ENCODE results near the gene ANTKMT.

The ANTKMT gene, protein sequence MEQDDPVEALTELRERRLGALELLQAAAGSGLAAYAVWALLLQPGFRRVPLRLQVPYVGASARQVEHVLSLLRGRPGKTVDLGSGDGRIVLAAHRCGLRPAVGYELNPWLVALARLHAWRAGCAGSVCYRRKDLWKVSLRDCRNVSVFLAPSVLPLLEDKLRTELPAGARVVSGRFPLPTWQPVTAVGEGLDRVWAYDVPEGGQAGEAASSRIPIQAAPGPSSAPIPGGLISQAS

DNA sequence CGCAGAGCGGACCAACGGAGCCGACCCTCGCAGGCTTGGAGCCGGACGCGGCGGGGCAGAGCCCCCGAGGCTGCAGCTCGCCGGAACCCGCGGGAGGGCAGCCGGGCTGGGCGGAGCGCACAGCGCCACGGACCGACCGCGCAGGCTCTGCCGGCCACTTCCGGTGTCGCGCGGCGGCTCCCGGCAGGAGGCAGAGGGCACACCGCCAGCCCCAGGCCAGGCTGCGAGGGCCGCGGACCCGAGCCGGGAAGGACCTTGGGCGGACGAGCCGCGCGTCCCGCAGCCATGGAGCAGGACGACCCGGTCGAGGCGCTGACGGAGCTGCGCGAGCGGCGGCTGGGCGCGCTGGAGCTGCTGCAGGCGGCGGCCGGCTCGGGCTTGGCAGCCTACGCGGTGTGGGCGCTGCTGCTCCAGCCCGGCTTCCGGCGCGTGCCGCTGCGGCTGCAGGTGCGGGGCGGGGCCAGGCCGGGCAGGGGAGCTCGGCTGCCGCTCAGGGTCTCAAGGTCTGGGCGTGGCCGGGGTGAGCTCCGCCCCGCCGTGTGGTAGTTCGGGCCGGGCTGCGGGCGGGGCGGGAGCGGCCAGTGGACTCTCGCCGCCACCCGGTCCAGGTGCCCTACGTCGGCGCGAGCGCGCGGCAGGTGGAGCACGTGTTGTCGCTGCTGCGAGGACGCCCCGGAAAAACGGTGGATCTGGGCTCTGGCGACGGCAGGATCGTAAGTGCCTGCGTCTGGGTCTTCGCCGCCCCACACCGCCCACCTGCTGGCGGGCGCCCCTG, at the start of gene ANTKMT:
Gene ANTKMT (plus strand): TSS at position 157 of the 775 bp plus-strand sequence. CDS start 129 bp downstream, at position 286.
- DNase-seq (ENCODE audit: low spot score), result peak; percentile 95

DNA sequence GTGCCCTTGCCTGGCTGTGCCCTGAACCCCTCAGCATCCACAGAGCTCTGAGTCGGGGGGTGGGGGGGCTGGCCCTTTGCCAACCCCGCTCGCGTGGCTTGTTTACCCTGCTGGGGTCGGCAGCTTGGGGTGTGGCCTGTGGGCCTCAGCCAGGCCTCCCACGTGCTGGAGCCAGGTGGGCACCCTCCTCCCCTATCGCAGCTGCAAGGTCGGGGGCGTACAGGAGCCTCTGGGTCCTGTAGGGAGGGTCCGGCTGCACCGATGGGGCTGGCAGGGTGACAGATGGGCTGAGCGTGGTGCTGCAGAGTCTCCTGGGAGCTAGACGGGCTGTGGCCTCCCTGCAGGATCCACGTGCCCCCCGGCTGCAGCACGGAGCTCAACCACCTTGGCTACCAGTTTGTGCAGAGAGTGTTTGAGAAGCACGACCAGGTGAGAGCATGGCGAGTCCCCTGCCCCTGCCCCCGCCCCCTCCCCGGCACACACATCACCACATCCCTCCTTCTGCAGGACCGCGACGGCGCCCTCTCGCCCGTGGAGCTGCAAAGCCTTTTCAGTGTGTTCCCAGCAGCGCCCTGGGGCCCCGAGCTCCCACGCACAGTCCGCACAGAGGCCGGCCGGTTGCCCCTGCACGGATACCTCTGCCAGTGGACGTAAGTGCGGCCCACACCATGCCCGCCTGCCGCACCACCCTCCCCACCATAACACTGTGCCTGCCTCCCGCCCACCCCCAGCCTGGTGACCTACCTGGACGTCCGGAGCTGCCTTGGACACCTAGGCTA, 49.4 kb upstream of the ANTKMT start:
- DNase-seq (ENCODE audit: low spot score), result no peak

GRCh38 chr16:672371-672770, 48.6 kb upstream of the ANTKMT start:
- no peak for DNase-seq (ENCODE audit: low spot score)

DNA sequence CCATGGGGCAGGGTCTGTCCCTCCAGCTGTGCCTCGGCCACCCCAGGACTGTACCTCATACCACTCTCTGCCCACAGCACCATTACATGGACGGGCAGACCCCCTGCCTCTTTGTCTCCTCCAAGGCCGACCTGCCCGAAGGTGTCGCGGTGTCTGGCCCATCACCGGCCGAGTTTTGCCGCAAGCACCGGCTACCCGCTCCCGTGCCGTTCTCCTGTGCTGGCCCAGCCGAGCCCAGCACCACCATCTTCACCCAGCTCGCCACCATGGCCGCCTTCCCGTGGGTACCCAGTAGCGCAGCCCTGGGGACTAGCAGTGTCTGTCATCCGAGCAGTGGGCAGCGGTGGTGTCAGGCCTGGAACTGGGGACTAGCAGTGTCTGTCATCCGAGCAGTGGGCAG, 48.1 kb upstream of the ANTKMT start:
- no peak for DNase-seq (ENCODE audit: low spot score)

DNA sequence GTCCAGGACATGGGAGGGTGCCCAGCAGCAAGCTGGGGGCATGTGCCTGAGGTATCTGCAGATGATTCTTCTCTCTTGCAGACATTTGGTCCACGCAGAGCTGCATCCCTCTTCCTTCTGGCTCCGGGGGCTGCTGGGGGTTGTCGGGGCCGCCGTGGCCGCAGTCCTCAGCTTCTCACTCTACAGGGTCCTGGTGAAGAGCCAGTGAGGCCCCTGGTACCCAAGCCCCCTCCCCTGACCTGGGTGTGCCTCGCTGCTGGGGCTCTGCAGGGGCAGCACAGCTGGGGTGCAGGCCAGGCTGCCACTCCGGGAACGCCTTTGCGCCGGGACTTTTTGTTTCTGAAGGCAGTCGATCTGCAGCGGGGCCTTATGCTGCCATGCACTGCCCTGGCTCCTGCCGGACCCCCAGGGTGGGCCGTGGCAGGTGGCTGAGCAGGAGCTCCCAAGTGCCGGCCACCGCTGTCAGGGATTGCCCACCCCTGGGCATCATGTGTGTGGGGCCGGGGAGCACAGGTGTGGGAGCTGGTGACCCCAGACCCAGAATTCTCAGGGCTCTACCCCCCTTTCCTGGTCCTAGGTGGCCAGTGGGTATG, 47.5 kb upstream of the ANTKMT start:
- DNase-seq (ENCODE audit: low spot score), result no peak

DNA sequence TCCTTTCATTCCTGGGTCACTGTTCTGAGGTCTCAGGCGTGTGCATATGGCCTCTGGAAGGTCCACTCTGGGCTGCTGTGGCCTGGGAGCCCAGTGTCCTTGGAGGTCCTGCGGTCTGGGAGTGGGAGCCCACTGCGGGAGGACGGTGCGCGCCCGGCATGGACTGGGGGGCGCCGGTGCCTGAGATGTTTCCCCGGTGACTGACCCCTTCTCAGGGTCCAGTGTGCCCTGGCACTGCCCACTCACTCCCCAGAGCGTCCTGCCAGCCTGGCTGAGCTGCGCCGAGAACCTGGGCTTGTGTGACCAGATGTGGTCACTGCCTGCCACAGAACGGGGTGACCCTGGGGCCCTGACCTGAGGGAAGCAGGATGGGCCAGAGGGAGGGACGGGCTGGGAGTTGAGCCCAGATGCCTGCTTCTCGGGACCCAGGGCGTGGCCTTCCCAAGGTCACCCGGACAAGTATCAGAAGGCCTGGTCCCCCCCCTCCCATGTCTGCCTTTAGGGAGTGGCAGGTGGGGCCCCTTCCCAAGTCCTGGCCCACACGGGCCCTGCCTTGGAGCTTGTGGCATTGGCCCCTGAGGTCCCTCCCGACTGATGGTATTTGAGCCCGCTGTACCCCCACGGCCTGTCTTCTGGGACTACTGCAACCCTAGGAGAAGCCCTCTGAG, 46.6 kb upstream of the ANTKMT start:
- DNase-seq (ENCODE audit: low spot score), result no peak

GRCh38 chr16:674968-675883, 45.7 kb upstream of the ANTKMT start, which contains the start of gene RHBDL1:
Gene RHBDL1, plus strand, starts transcription at chr16:675671. Its CDS starts 120 bp downstream, at chr16:675791.
- DNase-seq (ENCODE audit: low spot score), result peak; percentile 64

DNA sequence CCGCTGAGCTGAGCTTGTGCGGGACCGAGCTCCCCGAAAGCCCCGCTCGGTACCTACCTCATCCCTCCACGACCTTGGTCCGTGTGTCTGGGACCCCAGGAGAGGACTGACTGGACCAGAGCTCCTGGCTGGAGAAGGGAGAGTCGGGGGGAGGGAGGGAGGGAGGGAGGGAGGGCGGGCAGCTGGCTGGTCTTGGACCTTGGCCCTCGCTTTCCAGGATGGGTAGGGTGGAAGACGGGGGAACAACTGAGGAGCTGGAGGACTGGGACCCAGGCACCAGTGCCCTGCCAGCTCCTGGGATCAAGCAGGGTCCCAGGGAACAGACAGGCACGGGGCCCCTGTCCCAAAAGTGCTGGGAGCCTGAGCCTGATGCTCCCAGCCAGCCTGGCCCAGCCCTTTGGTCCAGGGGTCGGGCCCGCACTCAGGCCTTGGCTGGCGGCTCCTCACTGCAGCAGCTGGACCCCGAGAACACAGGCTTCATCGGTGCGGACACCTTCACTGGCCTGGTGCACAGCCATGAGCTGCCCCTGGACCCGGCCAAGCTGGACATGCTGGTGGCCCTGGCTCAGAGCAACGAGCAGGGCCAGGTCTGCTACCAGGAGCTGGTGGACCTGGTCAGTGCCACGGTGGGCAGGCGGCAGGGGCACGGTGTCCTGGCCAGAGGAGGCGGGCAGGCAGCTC, 44.9 kb upstream of the ANTKMT start:
- no peak for DNase-seq (ENCODE audit: low spot score)

DNA sequence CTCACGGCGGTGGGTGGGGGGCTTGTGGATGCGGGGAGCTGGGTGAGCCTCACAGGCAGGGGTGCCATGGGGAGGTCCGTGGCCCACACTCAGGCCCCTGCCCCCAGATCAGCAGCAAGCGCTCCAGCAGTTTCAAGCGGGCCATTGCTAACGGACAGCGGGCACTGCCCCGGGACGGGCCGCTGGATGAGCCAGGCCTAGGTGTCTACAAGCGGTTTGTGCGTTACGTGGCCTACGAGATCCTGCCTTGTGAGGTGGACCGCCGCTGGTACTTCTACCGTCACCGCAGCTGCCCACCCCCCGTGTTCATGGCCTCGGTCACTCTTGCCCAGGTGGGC, 44.4 kb upstream of the ANTKMT start:
- DNase-seq (ENCODE audit: low spot score), result no peak

GRCh38 chr16:676913-677312, 44.0 kb upstream of the ANTKMT start:
- DNase-seq (ENCODE audit: low spot score), result no peak

DNA sequence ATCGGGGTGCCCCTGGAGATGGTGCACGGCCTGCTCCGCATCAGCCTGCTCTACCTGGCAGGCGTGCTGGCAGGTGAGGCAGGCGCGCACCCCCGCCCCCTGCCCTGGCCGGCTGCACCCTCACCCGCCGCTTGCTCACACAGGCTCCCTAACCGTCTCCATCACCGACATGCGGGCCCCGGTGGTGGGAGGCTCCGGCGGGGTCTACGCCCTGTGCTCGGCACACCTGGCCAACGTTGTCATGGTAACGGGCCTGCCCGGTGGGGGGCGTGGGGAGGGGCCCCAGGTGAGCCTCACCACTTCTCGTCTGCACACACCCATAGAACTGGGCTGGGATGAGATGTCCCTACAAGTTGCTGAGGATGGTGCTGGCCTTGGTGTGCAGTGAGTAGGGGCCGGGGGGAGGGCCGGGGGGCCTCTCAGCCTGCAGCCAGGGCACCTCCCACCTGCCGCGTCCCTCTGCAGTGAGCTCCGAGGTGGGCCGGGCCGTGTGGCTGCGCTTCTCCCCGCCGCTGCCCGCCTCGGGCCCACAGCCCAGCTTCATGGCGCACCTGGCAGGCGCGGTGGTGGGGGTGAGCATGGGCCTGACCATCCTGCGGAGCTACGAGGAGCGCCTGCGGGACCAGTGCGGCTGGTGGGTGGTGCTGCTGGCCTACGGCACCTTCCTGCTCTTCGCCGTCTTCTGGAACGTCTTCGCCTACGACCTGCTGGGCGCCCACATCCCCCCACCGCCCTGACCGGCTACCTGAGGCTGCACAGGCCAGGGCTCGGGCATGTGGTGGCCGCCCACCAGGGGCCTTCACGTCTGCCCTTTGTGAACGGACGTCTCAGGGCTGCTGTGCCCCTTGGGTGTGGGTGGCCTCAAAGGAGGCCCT, 43.4 kb upstream of the ANTKMT start:
- no peak for DNase-seq (ENCODE audit: low spot score)

- DNase-seq (ENCODE audit: low spot score), result no peak
Measured at GRCh38 chr16:678209-678857, 42.6 kb upstream of the ANTKMT start.

- peak; percentile 73 for DNase-seq (ENCODE audit: low spot score)
Measured at GRCh38 chr16:678858-679813, 41.8 kb upstream of the ANTKMT start.

- DNase-seq (ENCODE audit: low spot score), result peak; percentile 82
Measured at GRCh38 chr16:679814-680624, 40.9 kb upstream of the ANTKMT start, which contains the start of gene STUB1. Gene STUB1, plus strand, starts transcription at chr16:680410. Its CDS starts 116 bp downstream, at chr16:680526.

DNA sequence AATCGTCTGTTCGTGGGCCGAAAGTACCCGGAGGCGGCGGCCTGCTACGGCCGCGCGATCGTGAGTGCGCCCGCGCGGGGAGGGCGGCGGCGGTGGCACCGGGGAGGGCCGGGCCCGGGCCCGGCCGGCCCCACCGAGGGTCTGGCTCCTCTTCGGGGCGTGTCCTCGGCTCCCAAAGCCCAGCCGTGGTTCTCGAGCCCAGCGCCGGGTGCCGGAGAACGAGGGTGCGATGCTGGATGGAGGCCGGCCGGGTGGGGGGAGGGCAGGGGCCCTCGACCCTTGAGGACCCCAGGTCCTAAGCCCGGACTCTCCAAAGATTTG, 40.4 kb upstream of the ANTKMT start:
- DNase-seq (ENCODE audit: low spot score), result no peak

DNA sequence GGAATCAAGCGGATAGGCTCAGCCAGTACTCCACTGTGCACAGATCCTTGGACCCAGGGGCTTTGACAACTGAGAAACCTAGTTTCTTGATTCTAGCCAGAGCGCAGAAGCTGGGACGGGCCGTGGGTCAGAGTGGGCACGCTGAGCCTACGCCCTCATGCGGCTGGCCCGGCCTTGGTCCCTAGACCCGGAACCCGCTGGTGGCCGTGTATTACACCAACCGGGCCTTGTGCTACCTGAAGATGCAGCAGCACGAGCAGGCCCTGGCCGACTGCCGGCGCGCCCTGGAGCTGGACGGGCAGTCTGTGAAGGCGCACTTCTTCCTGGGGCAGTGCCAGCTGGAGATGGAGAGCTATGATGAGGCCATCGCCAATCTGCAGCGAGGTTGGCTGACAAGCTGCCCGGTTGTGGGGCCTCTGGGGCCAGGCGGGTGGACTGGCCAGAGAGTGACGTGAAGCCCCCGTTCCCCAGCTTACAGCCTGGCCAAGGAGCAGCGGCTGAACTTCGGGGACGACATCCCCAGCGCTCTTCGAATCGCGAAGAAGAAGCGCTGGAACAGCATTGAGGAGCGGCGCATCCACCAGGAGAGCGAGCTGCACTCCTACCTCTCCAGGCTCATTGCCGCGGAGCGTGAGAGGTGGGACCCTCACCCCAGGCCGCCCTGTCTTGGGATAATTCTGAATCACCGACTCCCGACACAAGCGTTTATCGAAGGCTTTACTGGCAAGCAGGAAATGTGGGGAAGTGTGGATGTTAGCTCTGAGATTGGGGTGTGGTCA, 39.8 kb upstream of the ANTKMT start:
- no peak for DNase-seq (ENCODE audit: low spot score)

Measured in iPS-NIHi11 (cell line).